DND-41 (cell line): ENCODE results near the gene HIBCH.
"Not testable (repeated sequence)": the region's sequence is repeated elsewhere in the genome, so short reads cannot be mapped to it uniquely, and the experiment has no call there.

ENCODE experiments used
- ATAC-seq: fragments of 200-7000 bp; cut with Tn5 transposase; 3 replicates; pipeline ENCODE4 v1.9.1; 2021; ENCODE audit warnings: low read depth; ENCODE audit not compliant: insufficient read depth
- DNase-seq: peaks from one replicate; pipeline ENCODE4 v3.0.0-alpha.2; 2020
- H2AFZ ChIP-seq: 2 replicates; pipeline ENCODE4 v1.6.0; 2012; ENCODE audit warnings: low read depth, low read length
- H3K27ac ChIP-seq: 2 replicates; pipeline ENCODE4 v1.5.1; 2012; ENCODE audit warnings: low read length, inconsistent platforms
- H3K27me3 ChIP-seq: fragments of 200-600 bp; sonication (generic); 2 replicates; pipeline ENCODE4 v1.6.0; 2012; ENCODE audit warnings: low read length, mild to moderate bottlenecking, inconsistent platforms; ENCODE audit not compliant: insufficient read depth, poor library complexity
- H3K36me3 ChIP-seq: 2 replicates; pipeline ENCODE4 v1.5.1; 2012; ENCODE audit warnings: low read length, inconsistent platforms; ENCODE audit not compliant: insufficient read depth
- H3K4me1 ChIP-seq: 2 replicates; pipeline ENCODE4 v1.5.1; 2012; ENCODE audit warnings: mild to moderate bottlenecking, low read length; ENCODE audit not compliant: insufficient read depth
- H3K4me2 ChIP-seq: 2 replicates; pipeline ENCODE4 v1.6.0; 2012; ENCODE audit warnings: mild to moderate bottlenecking, moderate library complexity, low read length, inconsistent platforms; ENCODE audit not compliant: insufficient read depth
- H3K4me3 ChIP-seq, 2 experiments: fragments of 200-600 bp in 1 of 2; shearing (Covaris generic) in 1 of 2; 2 replicates each; pipeline ENCODE4 v1.5.1; 2012 to 2016; ENCODE audit warnings: inconsistent platforms in 2 of 2, low read length in 2 of 2, mild to moderate bottlenecking in 2 of 2, low read depth in 1 of 2, moderate library complexity in 1 of 2
- H3K79me2 ChIP-seq: 2 replicates; pipeline ENCODE4 v1.6.0; 2012; ENCODE audit warnings: low read length, inconsistent platforms; ENCODE audit not compliant: insufficient read depth
- H3K9ac ChIP-seq: 2 replicates; pipeline ENCODE4 v1.6.0; 2012; ENCODE audit warnings: low read depth, mild to moderate bottlenecking, inconsistent platforms, low read length, moderate library complexity
- H3K9me3 ChIP-seq: 2 replicates; pipeline ENCODE4 v1.5.1; 2012; ENCODE audit warnings: low read length, moderate library complexity, mild to moderate bottlenecking, inconsistent platforms; ENCODE audit not compliant: insufficient read depth, severe bottlenecking
- H4K20me1 ChIP-seq: 2 replicates; pipeline ENCODE4 v1.6.0; 2012; ENCODE audit warnings: low read length; ENCODE audit not compliant: insufficient read depth
- CTCF ChIP-seq: IDR thresholded peaks from 2 replicates; pipeline ENCODE4 v1.5.1; 2012; ENCODE audit warnings: borderline replicate concordance, low read length, moderate library complexity, mild to moderate bottlenecking; ENCODE audit not compliant: poor library complexity, severe bottlenecking; ENCODE audit errors: extremely low read depth
- EZH2 ChIP-seq: IDR thresholded peaks from 3 replicates; pipeline ENCODE4 v1.6.1; 2012; ENCODE audit warnings: borderline replicate concordance, low read depth, mild to moderate bottlenecking, moderate library complexity, low read length, inconsistent platforms; ENCODE audit not compliant: severe bottlenecking

The HIBCH gene

GRCh38 chr2:190315273-190315672 lies 4.4 kb downstream of the HIBCH start:
- DNase-seq: no peak
- Histone ChIP-seq H4K20me1 (no peaks in the 10 kb centered on the region), H3K4me3 (no peak overlapping the region), H3K9ac (no peak overlapping the region), H3K36me3 (peaks cover 10% of the 10 kb centered on the region; the same call in 1 of the 2 replicates), H3K79me2 (peaks cover 64% of the 10 kb centered on the region), H3K27me3 (no peaks in the 10 kb centered on the region), H3K4me2 (no peak overlapping the region), H3K27ac (no peak overlapping the region), H3K4me1 (peaks cover 38% of the 10 kb centered on the region), H3K9me3 (no peaks in the 10 kb centered on the region), H2AFZ (no peak overlapping the region)
- no peak for TF ChIP-seq CTCF
- no peak for TF ChIP-seq EZH2
- ATAC-seq: no peak

GRCh38 chr2:190313880-190314279 lies 5.7 kb downstream of the HIBCH start:
- DNase-seq: no peak
- TF ChIP-seq CTCF (no peak), EZH2 (no peak)
- Histone ChIP-seq H3K79me2 (peaks cover 55% of the 10 kb centered on the region), H2AFZ (no peak overlapping the region), H3K4me1 (peaks cover 30% of the 10 kb centered on the region), H3K4me3 (no peak overlapping the region), H3K27ac (no peak overlapping the region), H3K9me3 (no peaks in the 10 kb centered on the region), H4K20me1 (no peaks in the 10 kb centered on the region), H3K9ac (no peak overlapping the region), H3K36me3 (peaks cover 10% of the 10 kb centered on the region; the same call in 1 of the 2 replicates), H3K27me3 (no peaks in the 10 kb centered on the region), H3K4me2 (no peak overlapping the region)
- no peak for ATAC-seq

DNA sequence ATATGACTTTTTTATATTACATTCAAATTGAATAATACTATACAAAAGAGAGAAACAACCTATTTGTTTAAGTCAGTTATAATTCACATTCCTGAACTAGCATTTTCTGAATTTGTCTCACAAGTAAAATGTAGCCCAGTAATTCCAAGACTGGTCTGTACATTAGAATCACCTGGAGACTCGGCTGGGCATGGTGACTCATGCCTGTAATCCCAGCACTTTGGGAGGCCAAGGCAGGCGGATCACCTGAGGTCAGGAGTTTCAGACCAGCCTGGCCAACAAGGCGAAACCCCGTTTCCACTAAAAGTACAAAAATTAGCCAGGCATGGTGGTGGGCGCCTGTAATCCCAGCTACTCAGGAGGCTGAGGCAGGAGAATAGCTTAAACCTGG lies 7.0 kb downstream of the HIBCH start:
- H2AFZ ChIP-seq, H4K20me1 ChIP-seq, H3K27ac ChIP-seq, H3K4me3 ChIP-seq, DNase-seq, H3K4me2 ChIP-seq, H3K9ac ChIP-seq, H3K9me3 ChIP-seq, ATAC-seq, H3K27me3 ChIP-seq: not testable (repeated sequence)
- Histone ChIP-seq H3K4me1 (peaks cover 17% of the 10 kb centered on the region), H3K79me2 (peaks cover 46% of the 10 kb centered on the region), H3K36me3 (peaks cover 18% of the 10 kb centered on the region; the same call in 1 of the 2 replicates)

GRCh38 chr2:190311893-190312634 lies 7.6 kb downstream of the HIBCH start:
- H3K9ac ChIP-seq: no peak overlapping the region
- no peak for DNase-seq

More at GRCh38 chr2:190311893-190312634, 7.6 kb downstream of the HIBCH start:
- Histone ChIP-seq H3K27ac (no peak overlapping the region), H3K79me2 (peaks cover 41% of the 10 kb centered on the region), H2AFZ (no peak overlapping the region), H3K4me1 (peaks cover 12% of the 10 kb centered on the region; the same call in 1 of the 2 replicates), H3K27me3 (no peaks in the 10 kb centered on the region), H3K4me3 (no peak overlapping the region), H3K9me3 (no peaks in the 10 kb centered on the region), H3K36me3 (peaks cover 18% of the 10 kb centered on the region; the same call in 1 of the 2 replicates), H4K20me1 (no peaks in the 10 kb centered on the region), H3K4me2 (no peak overlapping the region)
- TF ChIP-seq CTCF: no peak
- TF ChIP-seq EZH2: no peak
- no peak for ATAC-seq
